GM18519 (cell line): Measurements from ENCODE around the gene GRK5.

Experiments used
- ATAC-seq: cut with Tn5 transposase; IDR thresholded peaks from one replicate; pipeline ENCODE4 v1.9.1; 2021; ENCODE audit warnings: mild to moderate bottlenecking, moderate library complexity; ENCODE audit not compliant: unreplicated experiment, low FRiP score

The GRK5 gene

DNA sequence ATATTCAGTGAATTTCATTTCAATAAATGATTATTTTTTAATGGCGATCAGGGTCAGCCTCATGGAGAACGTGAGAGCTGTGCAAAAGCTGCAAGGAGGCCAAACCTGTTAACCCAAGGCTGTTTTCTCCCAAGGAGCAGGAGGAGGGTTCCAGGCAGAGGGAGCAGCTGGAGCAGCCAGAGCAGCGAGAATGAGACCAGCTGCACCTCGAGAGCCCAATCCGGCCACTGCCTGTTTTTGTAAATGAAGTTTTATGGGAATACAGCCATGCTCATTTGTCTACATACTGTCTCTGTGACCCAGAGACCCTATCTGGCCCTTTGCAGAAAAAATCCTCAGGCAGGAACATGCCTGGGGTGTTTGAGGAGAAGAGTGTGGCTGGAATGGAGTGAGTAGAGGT is 104.9 kb downstream of the GRK5 start:
- no peak for ATAC-seq

- ATAC-seq, result no peak
Observed at GRCh38 chr10:119313024-119313423, 105.7 kb downstream of the GRK5 start.

- ATAC-seq, result peak; percentile 44
Observed at GRCh38 chr10:119313644-119314043, 106.3 kb downstream of the GRK5 start.

DNA sequence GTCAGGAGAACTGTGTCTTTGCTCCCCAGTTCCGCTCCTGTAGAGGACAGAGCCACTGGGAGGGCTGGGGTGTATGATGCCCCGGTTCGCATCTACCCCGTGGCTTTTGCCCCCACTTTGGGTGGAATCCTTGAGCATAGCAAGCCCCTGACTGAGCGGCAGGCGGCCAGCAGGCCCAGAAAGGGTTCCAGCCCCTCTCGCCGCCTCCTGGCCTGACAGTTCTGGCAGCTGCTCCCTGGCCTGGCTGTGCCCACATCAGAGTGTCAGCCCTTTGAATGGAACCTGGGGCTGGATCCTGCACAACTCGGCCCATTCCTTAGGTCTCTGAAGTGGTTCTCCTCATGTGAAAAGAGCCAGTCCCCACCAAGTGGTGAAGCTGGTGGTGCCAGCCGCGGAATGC is 106.7 kb downstream of the GRK5 start:
- no peak for ATAC-seq

DNA sequence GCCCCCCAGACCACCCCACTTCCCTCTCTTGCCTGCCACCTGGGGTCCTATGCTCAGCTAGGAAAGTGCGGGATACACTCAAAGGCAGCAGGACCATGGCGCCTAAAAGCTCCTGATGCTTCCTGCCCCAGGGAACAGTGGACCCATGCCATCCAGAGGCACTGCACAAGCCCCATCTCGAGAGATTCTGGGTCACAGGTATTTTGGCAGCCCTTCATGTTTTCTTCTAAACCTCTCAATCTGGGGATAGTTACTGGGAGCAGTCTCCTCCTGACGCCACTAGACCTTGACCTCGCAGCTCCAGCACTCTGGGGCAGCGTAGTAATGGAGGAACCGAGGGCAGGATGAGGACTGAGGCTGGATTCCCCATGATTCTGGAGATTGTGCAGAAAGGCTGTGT is 107.1 kb downstream of the GRK5 start:
- no peak for ATAC-seq

DNA sequence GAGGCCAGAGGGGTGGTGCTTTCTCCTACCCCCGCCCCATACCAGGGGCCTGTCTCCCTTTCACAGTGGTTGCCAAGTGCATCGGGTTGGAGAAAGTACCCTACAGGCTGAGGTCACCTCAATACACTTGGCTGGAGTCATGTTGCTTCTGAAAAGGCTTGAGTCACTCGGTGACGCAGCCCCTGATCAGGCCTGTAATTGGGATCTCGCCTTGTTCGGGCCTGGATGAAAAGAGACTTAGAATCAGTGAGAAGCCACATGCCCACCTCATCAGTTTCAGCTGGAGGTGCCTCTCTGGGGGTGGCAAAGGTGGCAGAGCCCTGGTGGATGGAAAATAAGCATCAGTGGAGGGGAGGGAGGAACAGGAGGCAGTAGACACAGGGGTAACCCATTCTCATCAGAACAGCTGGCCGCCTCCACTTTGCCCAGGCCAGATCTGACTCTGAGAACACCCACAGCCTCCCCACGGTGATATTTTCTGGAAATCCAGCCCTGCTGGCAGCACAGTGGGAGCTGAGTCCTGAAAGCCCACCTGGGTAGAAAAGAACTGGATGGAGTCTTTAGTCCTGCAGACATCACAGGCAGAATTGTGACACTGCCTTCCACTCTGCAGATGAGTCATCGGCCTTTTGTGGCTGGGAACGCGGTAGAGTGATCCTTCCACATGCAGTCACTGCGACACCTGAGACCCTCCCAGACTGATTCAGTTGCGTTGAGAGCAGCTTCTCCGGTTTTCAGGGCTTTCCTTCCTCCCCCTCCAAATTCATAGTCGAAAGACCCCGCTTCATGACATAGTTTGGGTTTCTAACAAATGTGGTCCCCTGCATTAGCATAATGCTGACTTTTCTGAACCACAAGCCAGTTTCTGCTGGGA is 108.0 kb downstream of the GRK5 start:
- peak; percentile 57 for ATAC-seq

DNA sequence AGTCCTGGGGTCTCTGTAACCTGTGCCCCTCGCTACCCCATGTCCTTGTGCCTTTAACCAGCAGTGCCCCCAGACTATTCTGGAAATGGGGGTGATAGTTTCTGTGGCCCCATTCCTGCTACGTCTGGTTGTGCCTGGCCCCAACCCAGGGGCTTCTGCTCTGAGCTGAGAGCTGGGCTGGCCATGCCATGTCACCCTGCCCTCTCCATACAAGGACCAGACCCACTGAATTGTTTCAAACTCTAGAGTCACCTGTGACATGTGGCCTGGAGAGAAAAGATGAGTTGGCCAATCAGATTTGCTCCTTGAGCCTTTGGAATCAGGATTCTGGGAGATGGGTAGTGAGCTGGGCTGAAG is 108.6 kb downstream of the GRK5 start:
- no peak for ATAC-seq

DNA sequence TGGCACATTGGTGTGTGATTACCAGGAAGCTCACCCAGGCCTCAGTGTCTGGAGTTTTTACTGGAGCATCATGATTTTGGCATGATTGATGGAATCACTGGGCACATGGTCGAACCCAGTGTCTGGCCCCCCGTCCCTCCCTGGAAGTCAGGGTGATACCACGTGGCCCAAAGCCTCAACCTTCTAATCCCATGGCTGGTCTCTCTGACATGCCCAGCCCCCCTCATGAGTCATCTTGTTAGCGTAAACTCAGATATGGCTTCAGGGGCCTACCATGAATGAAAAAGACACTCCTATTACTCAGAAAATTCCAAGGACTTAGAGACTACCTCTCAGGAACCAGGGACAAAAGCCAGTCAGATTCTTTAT is 109.3 kb downstream of the GRK5 start:
- ATAC-seq, result no peak

DNA sequence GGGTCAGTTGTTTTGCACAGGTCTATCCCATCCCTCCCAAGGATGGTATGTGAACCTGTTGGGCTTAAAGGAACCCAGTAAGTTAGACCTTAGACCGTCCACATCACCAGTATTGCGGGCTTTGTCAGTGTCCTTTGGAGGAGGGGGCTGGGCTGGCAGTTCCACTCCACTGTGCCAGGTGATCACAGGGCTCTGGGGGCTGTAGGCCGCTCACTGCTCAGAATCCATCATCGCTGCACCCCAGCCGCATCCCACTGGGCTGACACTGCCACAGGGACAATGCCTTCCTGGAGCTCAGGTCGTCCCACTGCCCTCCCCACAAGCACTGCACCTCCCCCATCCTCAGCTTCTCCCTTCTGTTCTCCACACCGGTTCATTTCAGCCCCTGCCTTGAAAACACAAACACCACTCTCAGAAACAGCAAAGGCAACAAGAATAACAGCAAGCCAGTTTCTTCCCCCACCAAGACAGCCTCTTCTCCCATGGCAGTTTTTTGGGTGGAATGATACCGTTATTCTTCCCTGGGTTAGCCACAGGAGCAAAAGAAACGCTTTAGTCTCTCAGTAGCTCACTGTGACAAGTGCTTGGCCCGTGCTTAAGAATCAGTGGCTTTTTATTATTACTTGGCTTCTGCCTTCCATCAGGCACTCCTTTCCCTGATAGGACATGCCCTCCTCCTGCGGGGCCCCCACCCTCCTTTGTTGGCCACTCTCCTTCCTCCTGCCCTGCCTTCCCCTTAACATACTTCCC is 111.2 kb downstream of the GRK5 start:
- ATAC-seq, result no peak

DNA sequence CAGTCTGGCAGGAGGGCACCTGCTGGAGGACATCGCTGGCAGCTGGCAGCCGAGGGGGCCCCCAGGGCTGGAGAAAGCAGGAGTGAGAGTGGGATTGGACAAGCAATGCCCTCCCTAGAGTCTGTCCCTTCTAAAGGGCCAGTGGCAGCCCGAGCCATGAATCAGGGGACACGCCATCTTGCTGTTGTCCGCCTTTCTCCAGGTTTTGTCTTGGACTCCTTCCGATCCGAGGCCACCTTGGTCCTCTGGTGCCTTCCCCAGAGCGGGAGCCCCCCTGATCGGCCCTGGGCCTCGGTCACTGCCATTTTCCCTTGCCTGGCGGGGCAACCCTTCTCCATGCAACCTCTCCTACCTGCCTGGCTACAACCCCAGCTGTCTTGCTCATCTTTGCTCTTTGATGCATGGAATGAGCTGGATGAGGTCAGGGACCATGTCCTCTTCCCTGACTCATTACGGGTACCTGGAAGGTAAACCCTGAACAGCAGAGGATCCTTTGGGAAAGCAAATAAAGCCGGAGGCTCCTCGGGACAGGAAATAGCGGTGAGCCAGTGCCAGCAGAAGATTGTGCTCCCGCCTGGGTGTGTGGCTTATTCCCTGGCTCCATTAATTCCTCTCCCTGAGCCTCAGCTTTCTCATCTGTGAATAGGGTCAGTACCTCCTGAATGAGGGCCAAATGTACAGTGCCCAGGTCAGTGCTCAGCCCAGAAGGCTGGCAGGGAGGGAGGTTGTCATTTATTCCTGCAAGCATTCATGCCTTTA is 112.0 kb downstream of the GRK5 start:
- no peak for ATAC-seq

DNA sequence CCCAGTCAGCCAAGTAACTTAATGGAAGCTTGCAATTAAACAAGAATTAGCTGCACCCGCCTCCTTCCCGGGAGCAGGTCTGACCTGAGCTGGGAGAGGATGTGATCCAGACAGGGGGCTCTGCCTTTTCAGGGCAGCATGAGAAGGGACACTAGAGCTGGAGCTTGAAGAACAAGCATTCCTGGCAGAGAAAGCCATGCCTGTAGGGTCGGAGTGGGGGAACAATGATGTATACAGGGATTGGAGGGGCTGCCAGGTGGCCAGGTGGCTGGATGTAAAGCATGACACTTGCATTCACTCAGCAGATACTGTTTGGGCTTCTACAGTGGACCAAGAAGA is 112.5 kb downstream of the GRK5 start:
- ATAC-seq, result no peak

- no peak for ATAC-seq
Observed at GRCh38 chr10:119320981-119321380, 113.6 kb downstream of the GRK5 start.

DNA sequence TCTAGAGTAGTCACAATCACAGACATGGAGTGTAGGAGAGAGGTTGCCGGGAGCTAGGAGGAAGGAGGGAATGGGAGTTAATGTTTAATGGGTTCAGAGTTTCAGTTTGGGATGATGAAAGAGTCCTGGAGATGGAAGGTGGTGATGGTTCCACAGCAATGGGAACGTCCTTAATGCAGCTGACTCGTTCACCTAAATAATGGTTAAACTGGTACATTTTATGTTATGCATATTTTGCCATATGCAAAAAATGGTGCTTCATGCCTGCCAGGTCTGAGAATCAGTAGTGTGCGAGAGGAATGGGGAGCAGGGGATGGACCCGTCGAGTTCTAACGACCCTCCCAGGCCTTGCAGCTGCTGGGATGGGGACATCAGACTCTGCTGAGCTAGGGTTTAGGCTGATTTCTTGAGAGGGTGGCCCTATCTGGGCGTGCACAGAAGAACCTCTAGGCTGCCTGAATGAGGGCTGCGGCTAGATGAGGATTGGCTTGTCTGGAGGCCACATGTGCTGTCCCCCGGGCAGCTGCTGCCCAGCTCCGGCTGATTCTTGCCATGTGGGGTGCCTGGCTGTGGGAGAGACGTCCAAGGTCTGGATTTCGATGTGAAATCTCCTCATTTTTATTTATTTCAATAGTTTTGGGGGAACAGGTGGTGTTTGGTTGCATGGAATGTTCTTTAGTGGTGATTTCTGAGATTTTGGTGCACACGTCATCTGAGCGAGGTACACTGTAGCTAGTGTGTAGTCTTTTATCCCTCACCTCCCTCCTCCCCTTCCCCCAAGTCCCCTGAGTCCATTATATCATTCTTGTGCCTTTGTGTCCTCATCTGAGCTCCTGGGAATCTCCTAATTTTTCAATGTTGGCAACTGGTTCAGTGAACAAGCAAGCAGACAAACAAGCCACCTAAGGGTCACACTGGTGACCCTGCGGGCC is 116.0 kb downstream of the GRK5 start:
- no peak for ATAC-seq

DNA sequence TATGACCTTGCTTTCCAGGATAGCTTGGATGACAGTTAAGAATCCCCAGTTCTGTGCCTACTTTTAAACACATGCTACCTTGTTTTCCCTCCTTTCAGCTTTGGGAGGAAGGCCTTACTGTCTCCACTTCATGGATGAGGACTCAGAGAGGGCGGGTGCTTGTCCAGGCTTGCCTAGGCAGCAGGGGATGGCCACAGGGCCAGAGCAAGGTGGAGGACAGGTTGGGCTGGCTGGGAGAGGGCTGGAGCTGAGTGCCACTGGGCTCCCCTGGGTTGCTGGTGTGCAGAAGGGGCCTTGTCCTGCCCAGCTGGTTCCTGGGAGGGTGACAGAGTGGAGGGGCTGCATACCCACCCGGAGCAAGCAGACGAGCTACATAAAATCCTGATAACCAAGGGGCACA is 117.8 kb downstream of the GRK5 start:
- no peak for ATAC-seq

DNA sequence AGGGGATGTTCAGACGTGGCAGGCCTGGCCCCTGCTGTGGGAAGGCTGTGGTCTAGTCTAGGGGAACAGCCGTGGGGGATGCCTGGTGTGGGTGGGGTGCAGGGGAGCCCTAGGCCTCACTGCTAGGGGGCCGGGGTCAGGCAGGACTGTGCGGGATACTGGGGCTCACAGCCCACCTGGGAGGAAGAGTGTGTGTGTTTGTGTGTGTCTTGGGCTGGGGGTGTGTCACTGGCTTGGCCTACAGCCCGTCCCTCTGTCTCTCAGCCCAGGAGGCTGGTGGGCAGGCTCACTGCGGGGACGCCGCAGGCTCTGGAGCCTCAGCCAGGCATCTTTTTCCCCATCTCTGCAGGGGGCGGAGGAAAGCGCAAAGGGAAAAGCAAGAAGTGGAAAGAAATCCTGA is 118.8 kb downstream of the GRK5 start:
- no peak for ATAC-seq

- no peak for ATAC-seq
Observed at GRCh38 chr10:119327096-119327745, 119.8 kb downstream of the GRK5 start.

GRCh38 chr10:119328223-119328622 is 120.9 kb downstream of the GRK5 start:
- ATAC-seq, result no peak

- no peak for ATAC-seq
Observed at GRCh38 chr10:119330342-119330741, 123.0 kb downstream of the GRK5 start.

- no peak for ATAC-seq
Observed at GRCh38 chr10:119331061-119331460, 123.7 kb downstream of the GRK5 start.
